Adrenal gland (tissue), 5 donors: ENCODE measurements around the gene MIA3.

Experiments used
- CTCF ChIP-seq, 6 experiments: fragments of 450-650 bp in 4 of 6; fragments of 200-600 bp in 2 of 6; sonication (generic) in 1 of 6; IDR thresholded peaks; 1 replicate in 5 of 6; 2 replicates in 1 of 6; pipeline versions ENCODE4 v1.5.1 to v1.8.0; 2016 to 2021; ENCODE audit warnings: antibody characterized with exemption in 6 of 6, mild to moderate bottlenecking in 2 of 6, moderate library complexity in 1 of 6
- POLR2A ChIP-seq, 2 donors: fragments of 450-650 bp; IDR thresholded peaks; one replicate each; pipeline ENCODE4 v1.6.1; 2017; ENCODE audit warnings: antibody characterized with exemption in 2 of 2, mild to moderate bottlenecking in 2 of 2, moderate library complexity in 1 of 2
- donor health status: DM: no; HTN: no; CAD: no.

- TF ChIP-seq CTCF (IDR thresholded peaks at IDR 0.05) (no peak), POLR2A (IDR thresholded peaks at IDR 0.05) (no peak)
These were observed 34.8 kb upstream of the MIA3 start for GRCh38 chr1:222583079-222583478.
